Body of pancreas (tissue), 4 donors: ENCODE data around the gene SAA4.

Experiments used
- CTCF ChIP-seq, 7 experiments: fragments of 450-650 bp in 4 of 7; fragments of 200-600 bp in 3 of 7; sonication (generic) in 3 of 7; IDR thresholded peaks; one replicate each; pipeline ENCODE4 v1.5.1; 2016 to 2019; ENCODE audit warnings: antibody characterized with exemption in 7 of 7
- POLR2A ChIP-seq, 3 donors: fragments of 450-650 bp; IDR thresholded peaks; one replicate each; pipeline ENCODE4 v1.6.1; 2016; ENCODE audit warnings: antibody characterized with exemption in 3 of 3, mild to moderate bottlenecking in 2 of 3

- TF ChIP-seq CTCF (IDR thresholded peaks at IDR 0.05) (no peak), POLR2A (IDR thresholded peaks at IDR 0.05) (no peak)
Measured at GRCh38 chr11:18265949-18266348, 29.3 kb upstream of the SAA4 start, which contains the start of gene SAA1.
